Skin epidermis (tissue), 12 donors: ENCODE results near the gene BPIFA2.
"Not testable (repeated sequence)": the region's sequence is repeated elsewhere in the genome, so short reads cannot be mapped to it uniquely, and the experiment has no call there.

Experiments used
- H3K27ac ChIP-seq, 21 experiments: fragments of 200-600 bp; sonication (generic) in 11 of 21; one replicate each; pipeline ENCODE4 v1.5.0; 2020; ENCODE audit warnings: mild to moderate bottlenecking in 3 of 21, inconsistent platforms in 2 of 21, moderate library complexity in 2 of 21
- H3K4me3 ChIP-seq, 7 experiments: fragments of 200-600 bp; sonication (generic) in 2 of 7; one replicate each; pipeline ENCODE4 v1.5.0; 2020; ENCODE audit warnings: inconsistent platforms in 2 of 7, mild to moderate bottlenecking in 2 of 7, moderate library complexity in 1 of 7

Gene BPIFA2

GRCh38 chr20:33167859-33168258 lies at the start of gene BPIFA2:
BPIFA2 (plus strand) TSS chr20:33168159; CDS start chr20:33169146, 987 bp downstream.
- no peak within 1 kb of the TSS for H3K27ac ChIP-seq
- H3K4me3 ChIP-seq, result no peak within 1 kb of the TSS

- Histone ChIP-seq H3K27ac (no peak overlapping the region), H3K4me3 (no peak overlapping the region)
Observed at GRCh38 chr20:33119725-33120720, 47.9 kb upstream of the BPIFA2 start.

GRCh38 chr20:33120934-33121333 lies 47.0 kb upstream of the BPIFA2 start:
- Histone ChIP-seq H3K4me3 (no peak overlapping the region), H3K27ac (no peak overlapping the region)

GRCh38 chr20:33122297-33122696 lies 45.7 kb upstream of the BPIFA2 start:
- H3K27ac ChIP-seq, H3K4me3 ChIP-seq: not testable (repeated sequence)

- Histone ChIP-seq H3K27ac (no peak overlapping the region), H3K4me3 (no peak overlapping the region)
Observed at GRCh38 chr20:33124261-33124660, 43.7 kb upstream of the BPIFA2 start.

- H3K27ac ChIP-seq, result no peak overlapping the region
Observed at GRCh38 chr20:33124994-33125393, 43.0 kb upstream of the BPIFA2 start.

GRCh38 chr20:33125983-33126382 lies 42.0 kb upstream of the BPIFA2 start:
- no peak overlapping the region for H3K4me3 ChIP-seq
- no peak overlapping the region for H3K27ac ChIP-seq

More at GRCh38 chr20:33124994-33125393, 43.0 kb upstream of the BPIFA2 start:
- no peak overlapping the region for H3K4me3 ChIP-seq

- H3K27ac ChIP-seq, result no peak overlapping the region
Observed at GRCh38 chr20:33127422-33128097, 40.4 kb upstream of the BPIFA2 start.

GRCh38 chr20:33130568-33131061 lies 37.3 kb upstream of the BPIFA2 start:
- H3K4me3 ChIP-seq, result no peak overlapping the region
- peak overlapping the region in 2 of 21 experiments; percentile 5 to 49 for H3K27ac ChIP-seq

More at GRCh38 chr20:33127422-33128097, 40.4 kb upstream of the BPIFA2 start:
- no peak overlapping the region for H3K4me3 ChIP-seq

- peak overlapping the region in 1 of 21 experiments; percentile 19 for H3K27ac ChIP-seq
Observed at GRCh38 chr20:33131949-33132473, 35.9 kb upstream of the BPIFA2 start.

GRCh38 chr20:33132513-33133372 lies 35.2 kb upstream of the BPIFA2 start:
- no peak overlapping the region for H3K4me3 ChIP-seq
- no peak overlapping the region for H3K27ac ChIP-seq

More at GRCh38 chr20:33131949-33132473, 35.9 kb upstream of the BPIFA2 start:
- no peak overlapping the region for H3K4me3 ChIP-seq

GRCh38 chr20:33133373-33133941 lies 34.5 kb upstream of the BPIFA2 start:
- Histone ChIP-seq H3K4me3 (no peak overlapping the region), H3K27ac (no peak overlapping the region)

GRCh38 chr20:33137195-33137594 lies 30.8 kb upstream of the BPIFA2 start:
- Histone ChIP-seq H3K4me3 (no peak overlapping the region), H3K27ac (no peak overlapping the region)

- H3K4me3 ChIP-seq, result no peak overlapping the region
- H3K27ac ChIP-seq, result no peak overlapping the region
Observed at GRCh38 chr20:33139467-33139866, 28.5 kb upstream of the BPIFA2 start.

- Histone ChIP-seq H3K4me3 (no peak overlapping the region), H3K27ac (no peak overlapping the region)
Observed at GRCh38 chr20:33145521-33145920, 22.4 kb upstream of the BPIFA2 start.

GRCh38 chr20:33147299-33147698 lies 20.7 kb upstream of the BPIFA2 start:
- Histone ChIP-seq H3K4me3 (no peak overlapping the region), H3K27ac (no peak overlapping the region)

- Histone ChIP-seq H3K4me3 (no peak overlapping the region), H3K27ac (no peak overlapping the region)
Observed at GRCh38 chr20:33148040-33148439, 19.9 kb upstream of the BPIFA2 start.

GRCh38 chr20:33154252-33154651 lies 13.7 kb upstream of the BPIFA2 start:
- no peak overlapping the region for H3K4me3 ChIP-seq
- no peak overlapping the region for H3K27ac ChIP-seq
